Upper lobe of left lung (tissue), 4 donors: Measurements from ENCODE around the gene RAB20.

Experiments
- EP300 ChIP-seq, 4 donors: sonication (generic); formaldehyde crosslinking; IDR thresholded peaks; one replicate each; pipeline ENCODE4 v1.5.1; 2017; ENCODE audit warnings: antibody characterized with exemption in 4 of 4, control low read depth in 2 of 4
- POLR2A ChIP-seq, 4 donors: fragments of 450-650 bp; IDR thresholded peaks; one replicate each; pipeline ENCODE4 v1.5.1; 2016 to 2017; ENCODE audit warnings: antibody characterized with exemption in 4 of 4, mild to moderate bottlenecking in 2 of 4
- POLR2AphosphoS5 ChIP-seq, 2 donors: sonication (generic); formaldehyde crosslinking; IDR thresholded peaks; one replicate each; pipeline ENCODE4 v1.5.1; 2017; ENCODE audit warnings: antibody characterized with exemption in 2 of 2
- TF ChIP-seq, protein P1 (sequence below), 6 experiments: fragments of 450-650 bp in 4 of 6; fragments of 200-600 bp in 2 of 6; sonication (generic) in 2 of 6; IDR thresholded peaks; one replicate each; pipeline ENCODE4 v1.5.1; 2016 to 2019; ENCODE audit warnings: antibody characterized with exemption in 6 of 6

- TF ChIP-seq, protein P1, sequence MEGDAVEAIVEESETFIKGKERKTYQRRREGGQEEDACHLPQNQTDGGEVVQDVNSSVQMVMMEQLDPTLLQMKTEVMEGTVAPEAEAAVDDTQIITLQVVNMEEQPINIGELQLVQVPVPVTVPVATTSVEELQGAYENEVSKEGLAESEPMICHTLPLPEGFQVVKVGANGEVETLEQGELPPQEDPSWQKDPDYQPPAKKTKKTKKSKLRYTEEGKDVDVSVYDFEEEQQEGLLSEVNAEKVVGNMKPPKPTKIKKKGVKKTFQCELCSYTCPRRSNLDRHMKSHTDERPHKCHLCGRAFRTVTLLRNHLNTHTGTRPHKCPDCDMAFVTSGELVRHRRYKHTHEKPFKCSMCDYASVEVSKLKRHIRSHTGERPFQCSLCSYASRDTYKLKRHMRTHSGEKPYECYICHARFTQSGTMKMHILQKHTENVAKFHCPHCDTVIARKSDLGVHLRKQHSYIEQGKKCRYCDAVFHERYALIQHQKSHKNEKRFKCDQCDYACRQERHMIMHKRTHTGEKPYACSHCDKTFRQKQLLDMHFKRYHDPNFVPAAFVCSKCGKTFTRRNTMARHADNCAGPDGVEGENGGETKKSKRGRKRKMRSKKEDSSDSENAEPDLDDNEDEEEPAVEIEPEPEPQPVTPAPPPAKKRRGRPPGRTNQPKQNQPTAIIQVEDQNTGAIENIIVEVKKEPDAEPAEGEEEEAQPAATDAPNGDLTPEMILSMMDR (IDR thresholded peaks at IDR 0.05), result no peak
- TF ChIP-seq POLR2A (IDR thresholded peaks at IDR 0.05), result no peak
- no peak for TF ChIP-seq EP300 (IDR thresholded peaks at IDR 0.05)
- TF ChIP-seq POLR2AphosphoS5 (IDR thresholded peaks at IDR 0.05), result no peak
Observed at GRCh38 chr13:110600980-110601379, 39.5 kb upstream of the RAB20 start.
